Spinal cord (tissue), 10 donors: ENCODE data around the gene NT5DC2. TPM values are rescaled to one million over a fixed set of nuclear protein-coding genes. Genes with fewer than 3 reads are reported as not detected.

Source experiments
- DNase-seq, 6 donors: peaks; one replicate each; pipeline versions ENCODE4 v3.0.0 to v3.0.0-alpha.2; 2013 to 2015; ENCODE audit warnings: low spot score in 6 of 6, low read depth in 4 of 6
- H3K27ac ChIP-seq: one replicate; pipeline ENCODE4 v1.5.1; 2013; ENCODE audit warnings: low read depth, low read length, control low read depth
- H3K27me3 ChIP-seq: one replicate; pipeline ENCODE4 v1.6.1; 2013; ENCODE audit warnings: low read length; ENCODE audit not compliant: control insufficient read depth, insufficient read depth
- H3K36me3 ChIP-seq: one replicate; pipeline ENCODE4 v1.6.1; 2013; ENCODE audit warnings: low read length; ENCODE audit not compliant: control insufficient read depth, insufficient read depth
- H3K4me1 ChIP-seq: one replicate; pipeline ENCODE4 v1.6.1; 2013; ENCODE audit warnings: low read length; ENCODE audit not compliant: control insufficient read depth, insufficient read depth
- H3K4me3 ChIP-seq: one replicate; pipeline ENCODE4 v1.5.1; 2013; ENCODE audit warnings: low read depth, low read length, control low read depth
- H3K9me3 ChIP-seq: one replicate; pipeline ENCODE4 v1.6.1; 2013; ENCODE audit warnings: low read length; ENCODE audit not compliant: control insufficient read depth, insufficient read depth
- WGBS: methylation state at CpG from one replicate; pipeline ENCODE4 v1.1.5; 2013; ENCODE audit warnings: missing lambda C conversion rate; ENCODE audit not compliant: insufficient coverage; 5-methylcytosine and 5-hydroxymethylcytosine counted together
- polyA plus RNA-seq, 2 donors: library from polyadenylated mRNA; unstranded; fragments of 120-200 nt; gene quantifications; one replicate each; pipeline ENCODE4 v1.2.1, GENCODE V29; 2013; ENCODE audit not compliant: insufficient read length in 2 of 2
- total RNA-seq, 2 donors: library from RNA; depleted of rRNA in 1 of 2; stranded (reverse); fragments of 120-200 nt in 1 of 2; fragments of >200 nt in 1 of 2; gene quantifications; one replicate each; pipeline versions ENCODE4 v1.2.3 to v1.2.4, GENCODE V29; 2013 to 2014
- donor health status: healthy.

The NT5DC2 gene
- total and polyA plus RNA-seq, 4 donors = 33.6 to 205 (median 144) TPM

DNA sequence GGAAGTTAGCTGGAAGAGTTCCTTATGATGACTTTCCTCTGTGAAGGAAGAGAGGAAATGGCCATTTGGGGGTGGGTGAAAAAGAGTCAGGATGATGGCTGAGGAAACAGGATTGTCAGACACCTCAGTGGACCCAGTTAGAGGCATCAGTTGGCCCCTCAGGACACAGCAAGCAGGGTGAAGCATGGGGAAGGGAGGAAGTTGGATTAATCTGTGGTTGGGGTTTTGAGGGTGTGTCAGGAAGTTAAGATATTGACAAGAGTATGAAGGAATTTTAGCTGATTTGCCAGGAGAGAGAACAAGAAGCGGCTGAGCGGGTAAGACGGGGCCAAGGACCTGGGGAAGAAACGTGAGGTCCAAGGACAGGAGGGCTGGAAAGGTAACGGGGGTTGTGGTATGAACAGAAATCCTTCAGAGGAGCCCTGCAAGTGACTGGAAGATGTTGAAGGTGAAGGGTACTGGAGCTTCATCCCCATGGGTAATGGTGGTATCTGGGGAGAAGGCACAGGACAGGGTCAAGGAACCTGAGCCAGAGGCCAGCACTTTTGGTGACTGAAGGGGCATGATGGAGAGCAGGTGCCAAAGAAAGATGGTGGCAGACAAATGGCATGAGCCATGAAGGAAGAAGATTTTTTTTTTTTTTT lies 5.5 kb upstream of the NT5DC2 start:
- H3K4me1 ChIP-seq = peaks cover 37% of the 10 kb centered on the region
- DNase-seq = no peak
- no peak overlapping the region for H3K4me3 ChIP-seq
- no peaks in the 10 kb centered on the region for H3K27me3 ChIP-seq
- 92% methylated on average over 5 of the region's 5 CpGs for WGBS
- peaks cover 12% of the 10 kb centered on the region for H3K36me3 ChIP-seq
- H3K27ac ChIP-seq = no peak overlapping the region
- no peaks in the 10 kb centered on the region for H3K9me3 ChIP-seq

DNA sequence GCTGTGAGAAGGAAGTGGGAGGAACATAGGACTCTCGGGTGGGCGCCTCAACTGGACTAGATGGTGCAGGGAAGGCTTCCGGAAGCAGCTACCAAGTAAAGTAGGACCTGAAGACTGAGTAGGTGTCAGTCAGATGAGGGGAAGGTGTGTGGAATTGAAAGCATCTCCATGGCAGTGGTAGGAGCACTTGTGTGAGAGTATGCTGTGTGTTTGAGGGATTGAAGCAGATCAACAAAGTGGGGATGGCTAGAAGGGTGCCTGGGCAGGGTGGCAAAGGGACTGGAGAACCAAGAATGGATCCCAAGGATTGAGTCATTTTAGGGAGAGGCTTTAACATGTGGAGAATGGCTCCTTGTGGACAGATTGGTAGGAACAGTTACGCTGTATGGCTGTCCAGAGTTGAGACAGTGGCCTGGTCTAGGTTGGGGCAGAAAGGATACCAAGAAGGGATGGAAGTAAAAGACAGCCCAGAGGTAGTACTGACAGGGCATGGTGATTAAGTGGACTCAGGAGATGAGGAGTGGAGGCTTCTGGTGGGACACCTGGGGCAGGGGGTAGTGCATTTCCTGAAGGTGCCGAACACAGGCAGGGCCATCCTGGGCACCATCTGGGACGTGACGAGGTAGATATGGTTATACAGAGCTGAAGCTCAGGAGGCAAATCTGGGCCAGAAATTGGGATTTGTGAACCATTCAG lies 4.2 kb upstream of the NT5DC2 start:
- Histone ChIP-seq H3K36me3 (peaks cover 10% of the 10 kb centered on the region), H3K27me3 (no peaks in the 10 kb centered on the region), H3K4me3 (peak overlapping the region; percentile 89), H3K27ac (no peak overlapping the region), H3K9me3 (no peaks in the 10 kb centered on the region), H3K4me1 (peaks cover 40% of the 10 kb centered on the region)
- WGBS = 84% methylated on average over 5 of the region's 7 CpGs
- no peak for DNase-seq

DNA sequence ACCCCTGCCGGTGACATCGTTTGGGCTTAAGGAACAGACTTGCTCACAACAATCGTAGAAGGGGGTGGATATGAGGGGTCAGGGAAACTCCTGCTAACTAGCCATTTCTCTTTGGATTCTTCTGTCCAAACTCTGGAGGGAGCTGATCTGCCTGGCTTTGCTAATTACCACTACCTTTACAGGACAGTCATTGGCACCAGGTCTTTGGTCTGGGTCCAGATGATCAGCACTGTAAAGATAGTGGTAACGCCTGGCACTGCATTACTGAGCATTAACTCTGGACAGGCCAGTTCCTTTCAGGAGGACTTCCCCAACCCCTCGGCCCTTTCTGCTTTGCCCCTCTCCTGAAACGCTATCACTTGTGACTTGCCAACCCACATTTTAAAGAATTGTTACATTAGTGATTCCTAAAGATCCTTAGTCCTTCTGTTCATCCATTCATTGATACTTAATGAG lies 3.5 kb upstream of the NT5DC2 start:
- H3K27me3 ChIP-seq = no peaks in the 10 kb centered on the region
- H3K4me3 ChIP-seq = peak overlapping the region; percentile 89
- peaks cover 47% of the 10 kb centered on the region for H3K4me1 ChIP-seq
- WGBS = 19% methylated on average over 3 of the region's 6 CpGs
- H3K36me3 ChIP-seq = peaks cover 10% of the 10 kb centered on the region
- no peak for DNase-seq
- H3K27ac ChIP-seq = peak overlapping the region; percentile 67
- no peaks in the 10 kb centered on the region for H3K9me3 ChIP-seq

DNA sequence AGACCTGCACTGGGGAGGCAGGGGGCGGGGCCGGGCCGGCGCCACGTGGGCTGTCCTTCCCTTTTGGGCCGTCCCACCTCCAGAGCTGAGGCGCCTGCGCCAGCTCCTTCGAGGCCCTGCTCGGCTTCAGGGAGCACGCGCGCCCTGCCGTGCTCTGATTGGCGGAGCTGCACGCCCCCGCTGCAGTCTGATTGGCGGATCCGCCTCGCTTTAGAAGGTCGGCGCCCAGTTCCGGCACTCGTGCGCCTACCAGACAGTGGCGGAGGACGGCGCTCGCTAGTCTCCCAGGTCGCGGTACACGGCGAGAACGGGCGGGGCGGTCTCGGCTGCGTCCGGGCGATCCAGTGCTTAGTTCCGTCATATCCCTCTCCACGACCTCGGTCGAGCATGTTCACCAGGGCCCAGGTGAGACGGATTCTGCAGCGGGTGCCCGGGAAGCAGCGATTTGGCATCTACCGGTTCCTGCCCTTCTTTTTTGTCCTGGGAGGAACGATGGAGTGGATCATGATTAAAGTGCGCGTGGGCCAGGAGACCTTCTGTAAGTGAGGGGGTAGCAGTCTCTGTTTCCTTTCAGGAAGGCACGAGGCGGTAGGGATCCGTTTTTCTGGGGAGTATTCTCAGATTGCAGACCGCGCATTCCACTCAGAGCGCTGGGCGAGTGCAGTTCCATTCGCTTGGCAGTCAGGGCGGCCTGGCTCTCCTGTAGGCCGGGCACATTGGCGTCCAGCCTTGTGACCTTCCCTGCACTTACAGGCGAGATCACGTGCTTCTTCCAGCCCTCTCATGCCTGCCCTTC lies 2.9 kb upstream of the NT5DC2 start, which contains the start of gene UQCC5:
UQCC5 (plus strand) TSS at position 237 of the 796 bp plus-strand sequence; CDS start at position 388, 151 bp downstream.
- H3K4me3 ChIP-seq = peak within 1 kb of the TSS; percentile 89
- peak; percentile 92 to 99 (median 94) for DNase-seq
- under 1% methylated on average over 65 of the region's 65 CpGs for WGBS
- H3K27me3 ChIP-seq = no peaks in the 10 kb centered on the region
- no peaks in the 10 kb centered on the region for H3K9me3 ChIP-seq
- peaks cover 10% of the 10 kb centered on the region for H3K36me3 ChIP-seq
- H3K27ac ChIP-seq = peak within 1 kb of the TSS; percentile 67
- H3K4me1 ChIP-seq = peaks cover 53% of the 10 kb centered on the region

DNA sequence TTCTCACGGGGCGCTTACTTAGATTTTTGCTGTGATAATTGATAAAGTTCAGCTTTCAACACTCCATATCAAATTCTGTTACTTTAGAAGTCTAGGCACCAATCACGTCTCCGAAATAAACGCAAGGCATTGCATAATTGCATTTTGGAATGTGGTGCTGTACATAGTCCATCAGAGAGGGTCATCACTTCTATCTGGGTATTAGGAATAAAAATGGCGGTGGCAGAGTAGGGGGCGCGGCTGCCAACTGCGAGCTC lies 2.4 kb upstream of the NT5DC2 start:
- WGBS = 0% methylated on average over 5 of the region's 9 CpGs
- peaks cover 58% of the 10 kb centered on the region for H3K4me1 ChIP-seq
- peak overlapping the region; percentile 65 for H3K27ac ChIP-seq

DNA sequence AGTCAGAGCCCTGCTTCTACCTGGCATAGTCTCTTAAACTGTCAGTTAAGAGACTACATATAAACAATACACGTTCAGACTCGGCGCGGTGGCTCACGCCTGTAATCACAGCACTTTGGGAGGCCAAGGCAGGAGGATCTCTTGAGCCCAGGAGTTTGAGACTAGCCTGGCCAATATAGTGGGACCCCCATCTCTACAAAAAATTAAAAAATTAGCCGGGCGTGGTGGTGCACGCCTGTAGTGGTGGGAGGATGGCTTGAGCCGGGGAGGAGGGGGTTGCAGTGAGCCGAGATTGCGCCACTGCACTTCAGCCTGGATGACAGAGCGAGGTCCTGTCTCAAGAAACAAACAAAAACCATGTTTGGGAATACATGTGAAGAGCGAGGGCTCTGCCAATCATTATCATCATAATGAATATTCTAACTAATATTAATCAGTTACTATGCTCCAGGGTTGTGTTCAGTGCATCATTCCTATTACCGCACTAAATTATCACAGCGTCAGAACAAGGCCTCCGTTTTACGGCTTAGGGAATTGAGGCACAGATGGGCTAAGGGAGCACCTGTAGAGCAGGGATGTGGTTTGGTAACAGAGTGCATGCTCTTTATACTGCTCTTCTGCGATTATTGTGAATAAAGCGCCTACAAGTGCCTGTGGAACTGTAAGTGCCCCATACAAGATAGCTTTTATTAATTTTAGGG lies 1.9 kb upstream of the NT5DC2 start:
- peak overlapping the region; percentile 33 for H3K4me3 ChIP-seq
- H3K27me3 ChIP-seq = no peaks in the 10 kb centered on the region
- H3K9me3 ChIP-seq = no peaks in the 10 kb centered on the region
- WGBS = 90% methylated on average over 4 of the region's 19 CpGs
- no peak for DNase-seq
- peaks cover 15% of the 10 kb centered on the region for H3K36me3 ChIP-seq
- peak overlapping the region; percentile 65 for H3K27ac ChIP-seq
- peaks cover 62% of the 10 kb centered on the region for H3K4me1 ChIP-seq

More for the DNA sequence above, 2.4 kb upstream of the NT5DC2 start:
- Histone ChIP-seq H3K4me3 (peak overlapping the region; percentile 33), H3K36me3 (peaks cover 12% of the 10 kb centered on the region), H3K9me3 (no peaks in the 10 kb centered on the region), H3K27me3 (no peaks in the 10 kb centered on the region)
- DNase-seq = no peak

DNA sequence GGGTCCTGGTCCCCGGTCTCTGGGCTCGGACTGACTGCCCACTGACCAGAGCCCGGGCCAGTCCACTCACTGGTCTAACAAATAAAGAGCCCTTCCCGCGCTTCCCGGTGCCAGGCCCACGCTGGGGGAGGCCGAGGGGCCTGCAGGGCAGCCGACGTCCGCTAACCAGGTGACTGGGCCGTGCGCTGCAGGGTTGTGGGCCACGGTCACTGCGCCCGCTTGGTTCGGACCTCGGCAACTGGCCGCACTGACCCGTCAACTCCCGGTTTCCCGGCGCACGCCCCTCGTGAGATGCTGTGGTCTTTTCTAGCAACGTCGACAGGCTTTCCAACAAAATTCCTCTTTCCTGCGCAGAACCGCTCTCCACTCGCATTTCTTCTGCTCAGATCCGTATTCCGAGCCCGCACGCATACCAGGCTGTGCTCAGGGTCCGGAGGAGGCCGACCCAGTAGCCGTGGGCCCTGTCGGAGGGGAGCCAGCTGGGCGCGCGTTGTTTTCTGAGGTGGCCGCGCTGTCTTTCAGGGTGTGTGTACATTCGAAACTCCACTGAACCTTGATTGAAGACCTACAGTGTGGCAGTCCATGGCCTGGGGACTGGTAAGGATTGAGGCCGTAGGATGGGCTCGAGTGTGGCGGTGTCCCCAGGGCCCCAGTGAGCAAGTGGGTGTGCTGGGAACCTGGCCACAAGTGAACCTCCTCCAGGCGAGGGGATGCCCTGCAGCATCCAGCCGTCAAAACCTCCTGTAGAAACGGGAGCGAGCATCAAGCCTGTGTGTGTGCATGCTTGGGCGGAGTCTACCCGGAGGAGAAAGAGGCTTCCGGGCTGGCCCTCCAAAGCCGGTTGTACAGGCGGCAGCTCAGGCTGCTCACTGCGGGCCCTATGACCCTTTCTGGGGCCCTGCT lies 875 bp upstream of the NT5DC2 start:
- Histone ChIP-seq H3K4me3 (peak overlapping the region; percentile 50), H3K4me1 (peaks cover 62% of the 10 kb centered on the region), H3K36me3 (peaks cover 20% of the 10 kb centered on the region), H3K27ac (peak overlapping the region; percentile 82), H3K27me3 (no peaks in the 10 kb centered on the region), H3K9me3 (no peaks in the 10 kb centered on the region)
- DNase-seq = peak in 2 of 6 donors; percentile 33 to 49
- 28% methylated on average over 57 of the region's 57 CpGs for WGBS

DNA sequence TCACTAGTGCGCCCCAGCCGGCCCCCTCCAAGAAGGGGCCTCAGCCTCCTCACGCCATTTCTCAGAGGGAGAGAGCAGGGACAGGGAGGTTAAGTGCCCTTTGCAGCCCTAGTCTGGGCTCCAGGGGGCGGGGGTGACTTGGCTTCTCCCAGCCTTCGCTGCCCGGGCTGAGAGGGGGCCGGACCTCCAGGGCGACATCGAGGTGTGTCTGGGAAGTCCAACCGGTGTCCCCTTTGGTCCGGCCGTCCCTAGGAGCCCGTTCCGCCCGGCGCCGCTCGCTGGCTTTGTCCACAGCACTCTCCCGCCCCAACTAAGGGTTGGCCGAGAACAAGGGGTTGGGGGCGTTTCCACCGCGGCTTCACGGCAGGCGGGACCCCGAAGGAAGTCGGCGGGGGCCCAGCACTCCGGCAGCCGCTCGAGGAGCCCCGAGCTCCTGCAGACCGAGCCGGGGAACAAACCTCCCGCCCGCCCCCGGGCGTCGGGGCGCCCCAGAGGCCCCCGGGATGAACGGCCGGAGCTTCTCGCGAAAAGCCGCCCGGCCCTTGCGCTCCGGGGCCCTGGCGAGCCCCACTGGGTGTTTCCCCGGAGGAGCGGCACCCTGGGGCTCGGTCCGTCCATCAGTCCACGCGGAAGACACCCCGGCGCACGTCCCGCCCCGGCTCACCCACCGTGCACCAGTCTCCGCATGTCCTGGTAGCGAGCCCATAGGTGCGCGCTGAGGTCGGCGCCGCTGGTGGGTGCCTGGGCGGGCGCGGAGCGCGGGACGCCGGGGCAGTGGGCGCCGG lies 627 bp downstream of the NT5DC2 start:
- Histone ChIP-seq H3K4me1 (peaks cover 55% of the 10 kb centered on the region), H3K27me3 (no peaks in the 10 kb centered on the region), H3K9me3 (no peaks in the 10 kb centered on the region), H3K36me3 (peaks cover 34% of the 10 kb centered on the region), H3K27ac (peak overlapping the region; percentile 52), H3K4me3 (peak overlapping the region; percentile 69)
- peak in 2 of 6 donors; percentile 51 to 65 for DNase-seq
- under 1% methylated on average over 78 of the region's 78 CpGs for WGBS
